ENCODE data around the gene STAB2.

STAB2 gene

GRCh38 chr12:103814436-103814835 is 227.4 kb downstream of the STAB2 start:
- no peak for DNase-seq
